HK-2 (cell line): ENCODE results near the gene SMIM12.

Experiments
- DNase-seq: peaks from one replicate; pipeline ENCODE4 v3.0.0-alpha.2; 2018; ENCODE audit not compliant: unreplicated experiment

SMIM12 gene

DNA sequence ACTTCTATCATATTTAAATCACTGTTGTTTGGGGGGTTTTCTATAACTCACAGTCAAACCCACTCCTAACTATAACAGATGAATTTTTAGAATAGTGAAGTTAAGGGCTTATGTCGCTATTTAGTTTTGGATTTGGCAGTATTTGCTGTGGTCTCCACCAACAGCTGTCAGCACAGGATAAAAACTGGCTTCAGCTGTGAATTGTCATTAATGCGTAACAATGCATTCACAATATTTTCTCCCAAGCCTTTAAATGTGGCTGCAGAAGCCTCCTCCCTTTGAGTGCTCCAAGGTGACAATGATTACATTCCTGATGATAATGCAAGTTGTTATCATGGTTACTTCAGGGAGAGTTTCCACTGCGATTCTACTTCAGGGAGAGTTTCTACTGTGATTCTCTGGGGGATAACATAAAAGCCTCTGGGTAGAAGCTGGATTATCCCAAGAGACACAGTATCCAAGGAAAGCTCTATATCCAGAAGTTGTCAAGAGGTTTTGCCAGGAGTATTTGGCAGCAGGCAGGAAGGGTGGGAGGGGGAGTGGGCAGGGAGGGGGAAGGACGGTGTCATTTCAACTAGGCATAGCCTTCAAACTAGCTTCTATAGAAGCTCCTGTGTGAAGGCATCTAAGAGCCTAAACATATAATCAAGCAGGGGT lies 14.9 kb upstream of the SMIM12 start:
- no peak for DNase-seq

DNA sequence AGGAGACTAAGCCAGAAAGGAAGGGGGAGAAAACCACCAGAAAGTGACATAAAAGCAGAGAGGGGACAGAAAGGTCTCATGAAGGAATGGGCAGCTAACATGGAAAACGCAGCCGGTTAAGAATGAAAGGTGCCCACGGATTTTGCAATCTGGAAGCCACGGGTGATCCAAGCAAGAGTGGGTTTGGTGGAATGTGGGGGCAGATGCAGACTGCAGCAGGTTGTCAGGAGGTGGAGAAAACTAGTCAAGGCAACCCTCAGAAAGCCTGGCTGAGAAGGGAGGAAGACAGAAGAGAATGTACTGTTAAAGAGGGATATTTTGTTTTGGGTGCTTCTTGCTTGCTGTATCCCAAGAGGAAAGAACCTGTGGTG lies 12.6 kb upstream of the SMIM12 start:
- DNase-seq, result no peak

DNA sequence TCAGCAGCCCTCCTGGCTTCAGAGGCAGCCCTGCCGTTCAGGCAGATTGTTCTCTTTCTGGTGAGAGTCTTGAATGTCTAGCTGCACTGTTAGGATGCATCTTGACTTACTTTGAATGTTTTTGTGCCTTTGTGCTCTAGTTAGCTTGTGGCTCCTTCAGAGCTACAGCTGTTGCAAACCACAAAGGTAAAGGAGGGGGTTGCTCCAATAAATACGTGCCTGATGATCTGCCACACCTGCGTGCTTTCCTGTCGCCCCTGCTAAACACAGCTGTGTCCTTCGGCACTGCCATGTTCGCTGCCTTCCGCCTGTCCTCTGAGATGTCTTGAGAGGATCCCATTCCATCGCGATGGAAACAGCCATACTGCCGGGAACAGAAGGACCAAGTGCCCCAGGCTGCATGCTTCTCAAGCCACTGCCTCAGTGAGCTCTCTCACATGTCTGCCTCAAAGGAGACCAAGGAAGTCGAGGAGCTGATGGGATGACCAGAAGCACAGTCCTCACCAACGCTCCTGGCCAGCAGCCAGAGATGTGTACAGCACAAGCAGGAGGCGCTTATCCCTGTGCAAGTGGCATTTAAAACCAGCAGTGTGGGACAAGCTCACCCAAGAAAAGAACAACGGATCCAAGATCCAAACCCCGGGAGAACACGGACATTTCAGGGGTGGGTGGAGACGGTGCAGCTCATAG lies 12.0 kb upstream of the SMIM12 start:
- no peak for DNase-seq

DNA sequence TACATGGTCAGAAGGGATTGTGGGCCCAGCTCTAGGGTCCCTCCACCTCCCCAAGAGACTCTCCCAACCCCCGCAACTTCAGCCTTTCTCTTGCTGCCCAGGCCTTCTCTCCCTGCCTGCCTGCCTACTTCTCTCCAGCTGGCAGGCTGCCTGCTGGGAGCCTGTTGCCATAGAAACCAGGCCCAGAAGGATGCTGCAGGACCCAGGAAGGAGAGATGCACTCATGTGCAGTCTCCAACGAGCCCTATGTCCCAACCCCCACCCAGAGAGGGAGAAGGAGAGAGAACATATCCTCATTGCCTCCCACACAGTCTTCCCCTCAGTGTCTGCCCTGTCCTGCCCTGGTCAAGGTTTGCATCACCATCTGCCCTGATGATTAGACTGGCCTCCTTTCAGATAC lies 10.8 kb upstream of the SMIM12 start:
- DNase-seq, result no peak

DNA sequence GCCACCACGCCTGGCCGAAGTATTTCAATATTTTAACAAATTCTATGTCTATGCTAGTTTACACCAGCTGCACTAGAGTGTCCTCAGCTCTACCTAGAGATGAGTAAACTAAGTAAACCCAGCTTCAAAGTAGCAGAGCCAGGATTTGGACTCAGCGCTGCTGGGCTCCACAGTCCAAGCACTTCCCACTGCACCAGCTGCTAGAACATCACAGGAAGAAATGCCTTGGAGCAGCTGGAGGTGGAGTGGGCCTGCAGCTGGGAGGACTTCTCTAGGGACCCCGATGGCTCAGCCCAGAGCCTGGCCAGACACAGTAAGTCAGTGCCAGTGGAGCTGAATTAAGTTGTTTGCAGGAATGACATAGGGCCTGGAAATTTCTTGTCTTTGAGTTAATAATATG lies 10.2 kb upstream of the SMIM12 start:
- DNase-seq, result no peak

DNA sequence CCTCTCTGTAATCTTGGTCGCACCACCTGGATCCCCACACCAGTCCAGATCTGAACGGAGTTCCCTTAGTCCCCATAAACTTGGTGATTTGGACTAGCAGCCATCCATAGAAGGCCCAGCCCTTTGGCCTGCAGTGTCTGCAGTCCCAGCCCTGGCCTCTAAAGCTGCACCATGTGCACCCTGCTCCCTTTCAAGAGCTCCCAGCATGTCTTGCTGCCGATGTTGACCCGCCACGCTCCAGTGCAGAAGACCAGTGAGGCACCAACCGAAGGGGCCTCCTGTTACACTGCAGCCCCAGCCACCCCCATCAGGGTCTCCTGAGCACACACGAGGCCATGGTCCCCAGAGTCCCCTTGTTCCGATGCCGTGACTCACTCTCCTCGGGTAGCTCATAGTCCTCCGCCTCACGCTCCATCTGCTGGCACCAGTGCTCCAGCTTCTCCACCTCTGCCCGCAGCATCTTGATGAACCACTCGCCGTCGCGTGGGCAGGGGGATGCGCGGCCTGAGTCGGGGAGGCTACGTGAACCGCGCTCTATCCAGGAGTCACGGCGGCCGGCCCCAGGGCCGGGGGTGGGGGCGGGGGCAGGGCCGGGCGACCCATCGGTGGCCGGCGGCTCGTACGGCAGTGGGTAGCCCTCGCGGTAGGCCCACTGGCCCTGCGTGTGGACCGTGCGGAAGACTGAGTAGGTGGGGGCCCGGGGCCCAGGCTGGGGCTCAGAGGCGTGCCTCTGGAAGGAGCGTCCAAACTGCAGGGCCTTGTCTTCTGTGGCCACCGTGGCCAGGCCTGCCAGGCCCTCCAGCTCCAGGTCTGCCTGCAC lies 8.9 kb upstream of the SMIM12 start:
- DNase-seq, result no peak

DNA sequence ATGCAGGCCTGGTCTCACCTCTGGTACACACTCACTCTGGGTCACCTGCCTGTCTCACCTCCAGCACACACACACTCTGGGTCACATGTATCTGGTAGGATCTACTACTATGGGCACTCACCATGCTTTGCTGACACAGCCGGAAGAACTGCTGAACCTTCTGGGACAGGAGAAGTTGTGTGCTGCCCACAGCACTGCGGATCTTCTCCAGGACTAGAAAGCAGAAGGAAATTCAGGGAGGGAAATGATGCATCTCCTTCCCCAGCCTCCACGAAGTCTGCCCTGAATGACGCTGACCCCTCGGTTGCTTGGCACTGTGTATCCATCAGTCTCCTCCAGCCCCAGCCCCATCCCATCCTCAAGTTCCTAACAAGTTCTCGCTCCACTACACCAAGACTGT lies 7.9 kb upstream of the SMIM12 start:
- no peak for DNase-seq

DNA sequence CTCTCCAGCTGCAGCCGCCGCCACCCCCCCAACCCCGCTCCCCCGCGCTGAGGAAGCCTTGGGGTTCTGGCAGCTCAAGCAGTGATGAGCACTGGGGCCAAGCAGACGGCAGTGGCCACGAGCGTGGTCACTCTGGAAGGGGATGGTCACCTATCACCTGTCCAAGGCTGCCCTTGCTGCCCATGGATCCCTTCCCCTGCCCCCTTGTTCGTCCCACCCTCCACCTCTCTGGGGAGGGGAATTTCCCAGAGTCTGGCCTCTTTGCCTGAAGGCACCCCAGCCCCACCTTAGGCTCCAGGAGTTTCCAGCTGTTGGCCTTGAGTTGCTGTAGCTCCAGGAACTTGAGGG lies 7.2 kb upstream of the SMIM12 start:
- no peak for DNase-seq

DNA sequence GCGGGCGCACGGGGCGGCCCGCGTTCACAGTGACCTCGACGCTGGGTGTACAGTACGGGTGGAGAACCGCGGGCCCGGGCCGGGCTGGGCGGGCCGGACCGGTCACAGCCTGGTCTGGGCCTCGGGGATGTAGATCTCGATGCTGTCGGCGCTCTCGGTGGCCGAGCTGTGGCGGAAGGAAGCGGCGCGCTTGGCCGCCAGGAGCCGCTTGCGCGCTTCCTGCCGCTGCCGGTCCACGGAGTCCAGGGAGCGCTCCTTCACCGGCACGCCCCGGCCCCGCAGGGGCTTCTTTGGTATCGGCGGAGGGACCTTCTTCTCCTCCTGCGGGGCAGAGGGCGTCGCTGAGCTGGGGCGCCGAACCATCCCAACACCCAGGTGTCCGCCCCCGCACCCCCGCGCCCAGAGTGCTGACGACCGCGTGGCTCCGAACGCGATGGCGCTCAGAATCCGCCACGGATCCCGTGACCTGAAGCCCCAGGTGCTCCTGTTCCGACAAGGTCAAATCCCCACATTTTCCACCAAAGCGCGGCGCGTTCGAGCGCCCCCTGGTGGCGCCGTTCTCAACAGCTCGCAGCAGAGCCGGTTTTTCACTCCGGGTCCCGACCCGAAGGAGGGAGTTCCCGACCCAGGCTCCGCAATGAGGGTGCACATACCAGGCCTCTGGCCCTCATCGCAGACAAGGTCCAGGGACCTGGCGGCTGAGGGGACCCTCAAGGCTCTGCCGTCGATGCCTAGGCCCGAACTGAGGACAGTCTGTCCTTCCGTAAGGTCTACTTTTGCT lies 6.6 kb upstream of the SMIM12 start:
- DNase-seq, result peak; percentile 92

DNA sequence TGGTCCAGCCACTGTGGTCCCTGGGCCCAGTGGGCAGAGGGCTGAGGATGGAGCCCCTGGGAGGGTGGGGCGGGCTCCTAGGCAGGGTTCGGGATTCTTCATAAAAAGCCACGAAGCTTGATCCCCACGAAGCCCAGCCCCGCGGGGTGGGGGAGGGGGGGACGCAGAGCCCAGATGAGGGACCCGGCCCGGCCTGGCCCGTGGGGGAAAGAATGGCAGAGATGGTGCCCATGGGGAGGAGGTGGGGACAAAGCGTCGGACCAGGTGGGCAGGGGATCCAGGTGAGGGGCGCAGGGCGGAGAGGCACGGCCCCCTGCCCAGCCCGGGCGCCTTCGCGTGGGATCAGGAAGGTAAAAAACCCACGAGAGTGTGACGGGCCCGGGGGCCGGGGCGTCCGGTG lies 6.0 kb upstream of the SMIM12 start:
- no peak for DNase-seq

DNA sequence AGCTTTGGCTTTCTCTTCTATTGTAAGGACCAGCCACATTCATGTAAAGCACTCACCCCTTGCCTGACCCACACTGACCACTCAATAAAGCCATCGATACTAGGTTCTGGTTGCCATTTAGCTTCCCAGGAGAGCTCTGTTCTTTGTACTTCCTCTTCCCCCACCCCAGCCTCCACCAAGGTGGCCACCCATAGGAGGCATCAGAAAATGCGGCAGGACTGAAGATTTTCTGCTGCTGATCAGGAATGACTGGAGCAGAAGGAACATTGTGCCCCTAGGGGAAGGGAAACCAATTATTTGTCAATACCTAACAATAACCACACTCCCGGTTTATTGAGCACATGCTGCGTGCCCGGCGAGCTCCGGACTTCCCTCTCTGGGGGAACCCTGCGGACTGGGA lies 5.2 kb upstream of the SMIM12 start:
- no peak for DNase-seq

DNA sequence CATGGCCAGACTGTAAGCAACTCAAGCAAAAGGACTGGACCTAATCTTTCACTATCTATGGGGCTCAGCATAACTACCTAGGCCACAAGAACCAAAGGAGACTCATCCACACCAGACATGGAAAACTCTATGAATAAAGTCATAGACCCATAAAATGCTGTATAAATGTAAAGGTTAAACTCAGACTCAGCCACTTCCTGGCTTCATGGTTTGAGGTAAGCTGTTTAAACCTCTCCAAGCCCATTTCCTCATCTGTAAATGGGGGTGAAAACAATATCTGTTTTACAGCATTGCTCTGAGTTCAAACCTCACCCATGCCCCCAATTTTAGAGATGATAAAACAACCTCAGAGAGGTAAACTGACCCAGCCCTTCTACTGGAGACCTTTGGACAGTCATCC lies 4.0 kb upstream of the SMIM12 start:
- DNase-seq, result no peak

DNA sequence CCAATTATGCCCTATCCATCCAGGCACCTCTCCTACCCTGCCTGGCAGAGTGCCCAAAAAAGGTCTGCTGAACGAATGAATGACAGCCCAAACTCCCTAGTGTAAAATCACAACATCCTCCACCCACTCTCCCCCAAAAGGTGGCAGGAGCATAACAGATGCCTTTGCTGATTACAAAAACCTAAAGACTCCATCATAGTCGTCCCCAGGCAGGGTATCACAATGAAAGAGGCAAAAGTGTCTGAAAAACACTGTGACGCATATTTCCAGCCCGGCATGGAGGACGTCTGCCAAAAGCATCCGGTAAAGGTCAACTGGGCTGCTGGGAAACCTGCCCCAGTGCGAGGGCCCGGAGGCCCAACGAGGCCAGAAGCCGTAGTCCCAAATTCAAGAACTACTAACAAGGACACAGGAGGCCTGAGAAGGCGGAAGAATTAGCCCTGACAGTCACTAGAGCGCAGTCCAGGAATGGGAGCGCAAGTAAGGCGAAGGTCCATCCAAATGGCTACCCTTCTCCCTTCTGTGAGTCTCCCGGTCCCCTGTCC lies 576 bp downstream of the SMIM12 start:
- peak; percentile 27 for DNase-seq

DNA sequence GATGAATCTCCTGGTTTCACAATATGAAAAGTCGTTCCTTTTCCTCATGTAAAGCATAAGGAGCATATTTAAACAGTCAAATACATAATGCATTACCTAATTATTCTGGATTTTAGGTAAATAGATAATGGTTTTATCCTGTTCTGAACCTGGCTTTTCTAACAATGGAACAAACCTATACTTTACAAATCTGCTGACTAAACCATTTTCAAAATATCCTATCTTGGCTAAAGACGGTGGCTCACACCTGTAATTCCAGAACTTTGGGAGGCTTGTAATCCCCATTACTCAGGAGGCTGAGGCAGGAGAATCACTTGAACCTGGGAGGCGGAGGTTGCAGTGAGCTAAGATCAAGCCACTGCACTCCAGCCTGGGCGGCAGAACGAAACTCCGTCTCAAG lies 2.9 kb downstream of the SMIM12 start:
- DNase-seq, result no peak

DNA sequence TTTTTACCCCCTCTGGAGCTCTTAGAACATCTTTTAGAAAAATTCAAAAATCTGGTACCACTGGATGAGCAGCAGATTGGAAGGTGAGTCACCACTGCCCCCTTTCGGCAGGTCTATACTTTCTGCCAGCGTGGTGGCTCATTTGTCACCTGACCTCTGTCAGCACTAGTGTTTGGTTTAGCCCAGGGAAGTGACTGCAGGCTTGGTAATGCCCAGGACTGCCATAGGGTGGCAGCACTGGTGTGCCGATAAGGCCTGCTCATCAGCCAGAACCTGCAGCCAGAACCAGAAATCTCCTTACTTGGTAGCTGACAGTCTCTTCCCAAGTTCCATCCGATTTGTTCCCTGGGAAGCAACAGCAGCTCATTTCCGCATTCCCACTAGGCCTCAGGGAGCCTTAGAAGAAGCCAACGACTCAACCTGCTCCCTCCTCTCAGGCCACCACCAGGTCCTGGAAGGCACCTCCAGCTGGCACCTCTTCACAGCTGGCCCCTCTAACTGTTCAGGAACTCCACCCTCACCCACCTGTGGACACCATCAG lies 6.8 kb downstream of the SMIM12 start:
- DNase-seq, result peak; percentile 89

DNA sequence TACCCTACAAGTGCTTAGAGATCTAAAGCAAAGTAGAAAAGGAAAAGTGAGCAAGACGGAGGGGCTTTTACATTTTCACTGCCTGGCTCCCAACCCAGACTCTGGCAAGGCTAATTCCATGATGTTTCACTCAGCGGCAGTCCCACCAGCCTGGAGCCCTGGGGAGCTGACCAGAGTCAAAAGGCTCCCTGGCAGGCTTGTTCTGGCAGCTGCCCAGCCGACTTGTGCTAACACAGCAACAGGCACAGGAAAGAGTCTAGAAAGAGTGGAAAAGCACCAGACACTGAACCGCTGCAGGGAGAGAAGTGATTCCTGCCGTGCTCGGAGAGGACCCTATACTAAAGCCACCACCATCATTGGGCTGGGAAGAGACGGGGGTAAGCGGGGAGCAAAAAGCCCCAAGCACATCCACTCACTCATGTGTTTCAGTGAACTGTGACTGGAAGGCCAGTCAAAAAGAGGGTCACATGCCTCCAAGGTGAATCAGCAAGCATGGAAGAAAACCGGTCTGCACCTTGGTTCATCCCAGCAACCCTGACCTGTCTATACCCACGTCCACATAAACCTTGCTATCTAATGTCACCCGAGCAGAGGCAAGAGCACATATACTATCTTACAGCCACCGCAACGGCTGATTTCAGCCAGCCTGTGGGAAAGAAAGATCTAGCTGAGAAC lies 8.0 kb downstream of the SMIM12 start:
- DNase-seq, result peak; percentile 25

DNA sequence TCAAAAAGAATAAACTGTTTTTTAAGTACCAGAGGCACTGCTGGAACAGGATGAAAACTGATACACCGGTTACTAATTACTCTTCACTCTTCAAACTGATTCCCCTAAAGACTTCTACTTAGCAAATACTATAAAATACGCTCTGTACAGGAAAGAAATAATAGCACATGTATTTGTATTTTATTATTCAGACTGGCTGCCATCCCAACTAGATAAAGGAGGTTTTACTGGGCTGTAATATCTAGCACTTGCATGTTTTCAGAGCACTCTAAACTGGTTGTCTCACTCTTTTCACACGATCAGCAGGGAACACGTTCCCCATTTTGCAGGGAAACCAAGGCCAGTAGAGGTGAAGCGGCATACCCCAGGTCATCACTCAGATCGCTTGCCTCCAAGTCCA lies 9.2 kb downstream of the SMIM12 start:
- DNase-seq, result no peak

DNA sequence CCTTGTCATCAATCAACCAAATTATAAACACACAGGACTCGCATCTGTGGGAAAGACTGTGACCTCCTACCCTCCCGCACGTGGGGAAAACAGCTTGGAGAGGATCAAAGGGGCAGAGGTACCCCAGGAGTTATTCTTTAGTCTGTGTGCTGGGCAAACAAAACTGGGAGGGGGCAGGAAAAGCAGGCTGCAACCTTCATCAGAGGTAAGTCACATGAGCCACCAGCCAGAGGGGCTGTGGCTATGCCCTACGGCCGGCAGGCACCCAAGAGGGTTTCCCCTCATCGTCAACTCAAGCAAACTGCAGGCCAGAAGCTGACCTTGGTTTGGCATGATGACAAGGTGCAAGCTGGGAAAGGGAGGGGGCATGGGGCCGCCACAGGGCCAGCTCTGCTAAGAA lies 12.5 kb downstream of the SMIM12 start:
- DNase-seq, result no peak

DNA sequence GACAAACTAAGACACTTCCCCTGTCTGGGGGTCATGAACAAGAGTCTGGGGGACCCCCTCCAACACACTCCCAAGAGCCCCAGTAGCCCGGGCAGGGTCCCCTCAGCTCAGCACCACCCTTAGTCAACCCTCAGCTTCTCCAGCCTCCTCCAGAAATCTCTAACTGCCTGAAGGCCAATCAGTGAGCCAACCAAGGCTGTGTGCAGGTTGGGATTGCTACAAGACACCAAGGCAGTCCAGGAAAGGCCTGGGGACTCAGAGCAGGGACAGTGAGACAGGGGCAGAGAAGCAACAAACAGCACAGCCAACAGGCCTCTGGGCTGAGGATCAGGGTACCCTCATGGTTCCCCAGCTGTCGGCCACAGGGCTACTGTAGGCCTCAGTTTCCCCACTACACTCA lies 13.3 kb downstream of the SMIM12 start:
- no peak for DNase-seq

DNA sequence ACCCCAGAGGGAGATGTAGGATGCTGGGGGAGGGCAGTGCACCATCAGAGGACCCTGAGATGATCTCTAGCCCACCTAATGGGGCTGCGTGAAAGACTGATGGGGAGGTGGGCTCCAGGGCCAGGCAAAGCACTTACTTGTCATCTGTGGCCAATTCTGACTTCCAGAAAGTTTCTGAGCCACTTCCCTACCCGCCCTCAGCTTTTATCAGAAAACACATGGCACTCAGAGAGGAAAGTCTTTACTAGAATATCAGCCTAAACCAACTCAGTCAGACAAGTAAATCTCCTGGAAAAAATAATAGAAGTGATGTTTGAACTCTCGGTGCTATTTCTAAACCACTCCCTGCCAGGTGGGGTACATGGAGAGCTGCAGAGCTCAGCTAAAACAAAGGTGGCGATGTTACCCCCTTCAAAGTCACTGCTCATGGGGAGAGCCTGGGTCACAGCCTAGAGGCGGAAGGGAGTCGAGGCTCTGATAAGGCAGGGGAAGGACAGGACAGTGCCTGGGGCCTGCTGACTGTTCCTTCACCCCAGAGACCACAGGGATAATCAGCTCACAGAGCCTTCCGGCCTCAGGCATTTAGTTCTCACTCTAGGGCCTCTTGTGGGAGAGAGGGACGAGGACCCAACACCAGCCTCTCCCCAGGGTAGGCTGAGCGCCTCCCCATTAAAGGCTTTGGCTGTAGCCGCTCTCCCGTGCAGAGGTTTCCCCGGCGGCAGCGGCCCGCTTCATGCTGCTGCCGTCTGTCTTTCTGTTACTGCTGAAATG lies 14.2 kb downstream of the SMIM12 start:
- DNase-seq, result no peak

DNA sequence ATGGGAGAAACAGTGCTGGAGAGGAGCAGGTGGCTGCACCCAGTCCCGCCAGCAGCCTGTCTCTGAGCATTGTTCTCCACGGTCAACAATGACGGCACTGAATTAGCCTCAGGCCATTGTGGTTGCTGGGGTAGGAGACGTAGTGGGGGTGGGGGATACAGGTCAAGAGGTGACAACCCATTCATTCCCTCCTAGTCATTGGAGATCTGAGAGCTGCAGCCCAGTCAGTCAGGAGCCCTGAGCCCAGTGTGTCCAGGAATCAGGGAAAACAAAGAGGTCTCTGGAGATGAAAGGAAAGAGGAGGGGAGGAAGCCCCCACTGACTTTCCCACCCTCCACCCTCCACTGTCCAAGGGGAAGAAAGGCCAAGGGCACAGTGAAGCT lies 15.3 kb downstream of the SMIM12 start:
- no peak for DNase-seq
